CD4-positive, alpha-beta memory T cell (primary cell): ENCODE data around the gene THAP7. TPM values are rescaled to one million over a fixed set of nuclear protein-coding genes. Genes with fewer than 3 reads are reported as not detected.

Source experiments
- CTCF ChIA-PET: fragments of 350-600 bp; sonication (Branson Sonifier 250); formaldehyde crosslinking; loops from one replicate; lab custom pipeline; 2021; ENCODE audit warnings: inconsistent platforms; ENCODE audit not compliant: partially characterized antibody; lab: Charles Lee
- POLR2A ChIA-PET: fragments of 350-600 bp; sonication (Branson Sonifier 250); formaldehyde crosslinking; loops from one replicate; lab custom pipeline; 2021; ENCODE audit not compliant: partially characterized antibody; lab: Charles Lee
- DNase-seq, 5 donors: peaks; one replicate each; pipeline versions ENCODE4 v3.0.0 to v3.0.0-alpha.2; 2020 to 2022; ENCODE audit warnings: mixed read lengths in 1 of 5
- H3K27ac ChIP-seq: one replicate; pipeline ENCODE4 v1.7.0; 2013; ENCODE audit warnings: low read depth, low read length
- H3K27me3 ChIP-seq: 2 replicates; pipeline ENCODE4 v1.7.0; 2013; ENCODE audit warnings: mild to moderate bottlenecking, low read length, moderate library complexity; ENCODE audit not compliant: insufficient read depth
- H3K36me3 ChIP-seq: 2 replicates; pipeline ENCODE4 v1.7.0; 2013; ENCODE audit warnings: mild to moderate bottlenecking, low read length, moderate library complexity; ENCODE audit not compliant: insufficient read depth
- H3K4me1 ChIP-seq: 2 replicates; pipeline ENCODE4 v1.7.0; 2013; ENCODE audit warnings: mild to moderate bottlenecking, low read length, moderate library complexity; ENCODE audit not compliant: insufficient read depth
- H3K4me3 ChIP-seq, 2 donors: one replicate each; pipeline ENCODE4 v1.7.0; 2013; ENCODE audit warnings: low read length in 2 of 2, mild to moderate bottlenecking in 1 of 2
- H3K9me3 ChIP-seq, 2 donors: one replicate each; pipeline ENCODE4 v1.7.0; 2013; ENCODE audit warnings: low read length in 2 of 2, control low read depth in 1 of 2; ENCODE audit not compliant: control insufficient read depth in 1 of 2
- H3K27ac Mint-ChIP-seq, 7 donors: one replicate each; pipeline ENCODE4 v1.8.0; 2020 to 2021; ENCODE audit warnings: mixed read lengths in 7 of 7, mild to moderate bottlenecking in 6 of 7, inconsistent platforms in 3 of 7, moderate library complexity in 3 of 7
- H3K27me3 Mint-ChIP-seq, 2 donors: one replicate each; pipeline ENCODE4 v1.8.0; 2020 to 2021; ENCODE audit warnings: mixed read lengths in 2 of 2
- H3K36me3 Mint-ChIP-seq, 2 donors: one replicate each; pipeline ENCODE4 v1.8.0; 2020 to 2021; ENCODE audit warnings: mixed read lengths in 2 of 2, inconsistent platforms in 1 of 2, mild to moderate bottlenecking in 1 of 2
- H3K4me1 Mint-ChIP-seq, 4 donors: one replicate each; pipeline ENCODE4 v1.8.0; 2020 to 2021; ENCODE audit warnings: mixed read lengths in 4 of 4, mild to moderate bottlenecking in 1 of 4
- H3K4me3 Mint-ChIP-seq, 8 donors: one replicate each; pipeline ENCODE4 v1.8.0; 2020 to 2021; ENCODE audit warnings: mixed read lengths in 8 of 8, mild to moderate bottlenecking in 7 of 8, moderate library complexity in 6 of 8, inconsistent platforms in 3 of 8
- H3K9me3 Mint-ChIP-seq, 8 donors: one replicate each; pipeline ENCODE4 v1.8.0; 2020 to 2021; ENCODE audit warnings: mixed read lengths in 8 of 8, mild to moderate bottlenecking in 5 of 8, inconsistent platforms in 3 of 8, moderate library complexity in 1 of 8
- intact Hi-C: fragments of 100-400 bp; cut with micrococcal nuclease; formaldehyde crosslinking; loops from one replicate; pipeline ENCODE4 v1.15.1; 2023
- polyA plus RNA-seq, 2 donors: library from polyadenylated mRNA; unstranded; fragments of 300-500 nt; fragmentation: Illumina TruSeq; gene quantifications; one replicate each; pipeline ENCODE4 v1.2.3, GENCODE V29; 2021
- total RNA-seq, 2 experiments: library from RNA; stranded (reverse); gene quantifications; one replicate each; pipeline ENCODE4 v1.2.3, GENCODE V29; 2021

The THAP7 gene
- total and polyA plus RNA-seq, 4 experiments from 2014 or later, result 45.9 to 65.0 (median 53.6) TPM

- H3K4me3 ChIP-seq, result no peak overlapping the region
Observed at GRCh38 chr22:20965104-20965887, 36.6 kb downstream of the THAP7 start.

GRCh38 chr22:20964799-20965103 lies 37.2 kb downstream of the THAP7 start:
- peaks cover 9 to 10% of the 10 kb centered on the region in 2 donors for H3K27me3 Mint-ChIP-seq
- Histone ChIP-seq H3K27me3 (no peaks in the 10 kb centered on the region), H3K36me3 (no peaks in the 10 kb centered on the region), H3K27ac (no peak overlapping the region), H3K9me3 (no peaks in the 10 kb centered on the region), H3K4me3 (no peak overlapping the region), H3K4me1 (peaks cover 10% of the 10 kb centered on the region)
- peaks cover 9 to 19% (median 13%) of the 10 kb centered on the region in 4 donors for H3K4me1 Mint-ChIP-seq
- intact Hi-C loops, result no loop called here
- ChIA-PET POLR2A (interaction anchor here (0.9 kb wide), 1 partner anchor 38 kb away, joined by 4 read pairs; the partner anchor contains the start of gene THAP7), CTCF (no interaction called here)
- H3K27ac Mint-ChIP-seq, result peak overlapping the region in 3 of 7 donors; percentile 62 to 78 (median 63)
- no peak for DNase-seq
- H3K9me3 Mint-ChIP-seq, result no peaks in the 10 kb centered on the region
- no peaks in the 10 kb centered on the region for H3K36me3 Mint-ChIP-seq
- peak overlapping the region; percentile 74 to 84 (median 80) for H3K4me3 Mint-ChIP-seq

More at GRCh38 chr22:20965104-20965887, 36.6 kb downstream of the THAP7 start:
- peaks cover 10% of the 10 kb centered on the region for H3K4me1 ChIP-seq
- intact Hi-C loops, result no loop called here
- H3K4me3 Mint-ChIP-seq, result peak overlapping the region in 7 of 8 donors; percentile 8 to 61 (median 50)
- no peaks in the 10 kb centered on the region for H3K9me3 ChIP-seq
- H3K27ac ChIP-seq, result no peak overlapping the region
- no peaks in the 10 kb centered on the region for H3K36me3 ChIP-seq
- H3K36me3 Mint-ChIP-seq, result no peaks in the 10 kb centered on the region
- H3K27ac Mint-ChIP-seq, result no peak overlapping the region
- H3K27me3 Mint-ChIP-seq, result peaks cover 6 to 7% of the 10 kb centered on the region in 2 donors
- DNase-seq, result no peak
- ChIA-PET POLR2A (interaction anchor here (0.9 kb wide), 1 partner anchor 37 kb away, joined by 4 read pairs; the partner anchor contains the start of gene THAP7), CTCF (no interaction called here)
- no peaks in the 10 kb centered on the region for H3K9me3 Mint-ChIP-seq
- peaks cover 8 to 19% (median 13%) of the 10 kb centered on the region in 4 donors for H3K4me1 Mint-ChIP-seq
- no peaks in the 10 kb centered on the region for H3K27me3 ChIP-seq

- no peaks in the 10 kb centered on the region for H3K27me3 ChIP-seq
- no peak for DNase-seq
- Mint-ChIP-seq H3K4me1 (peaks cover 9 to 19% (median 13%) of the 10 kb centered on the region in 4 donors), H3K9me3 (no peaks in the 10 kb centered on the region), H3K27me3 (peaks cover 9 to 10% of the 10 kb centered on the region in 2 donors), H3K4me3 (peak overlapping the region; percentile 74 to 84 (median 80)), H3K27ac (peak overlapping the region in 4 of 7 donors; percentile 57 to 78 (median 62)), H3K36me3 (no peaks in the 10 kb centered on the region)
- intact Hi-C loops, result no loop called here
- peaks cover 10% of the 10 kb centered on the region for H3K4me1 ChIP-seq
- POLR2A ChIA-PET, result interaction anchor here (0.9 kb wide), 1 partner anchor 38 kb away, joined by 4 read pairs; the partner anchor contains the start of gene THAP7
- no peaks in the 10 kb centered on the region for H3K36me3 ChIP-seq
- H3K9me3 ChIP-seq, result no peaks in the 10 kb centered on the region
- CTCF ChIA-PET, result interaction anchor here (0.5 kb wide), 1 partner anchor 108 kb away, joined by 4 read pairs; no protein-coding TSS in a partner anchor
- no peak overlapping the region for H3K27ac ChIP-seq
- H3K4me3 ChIP-seq, result no peak overlapping the region
Observed at GRCh38 chr22:20964090-20964798, 37.7 kb downstream of the THAP7 start.

DNA sequence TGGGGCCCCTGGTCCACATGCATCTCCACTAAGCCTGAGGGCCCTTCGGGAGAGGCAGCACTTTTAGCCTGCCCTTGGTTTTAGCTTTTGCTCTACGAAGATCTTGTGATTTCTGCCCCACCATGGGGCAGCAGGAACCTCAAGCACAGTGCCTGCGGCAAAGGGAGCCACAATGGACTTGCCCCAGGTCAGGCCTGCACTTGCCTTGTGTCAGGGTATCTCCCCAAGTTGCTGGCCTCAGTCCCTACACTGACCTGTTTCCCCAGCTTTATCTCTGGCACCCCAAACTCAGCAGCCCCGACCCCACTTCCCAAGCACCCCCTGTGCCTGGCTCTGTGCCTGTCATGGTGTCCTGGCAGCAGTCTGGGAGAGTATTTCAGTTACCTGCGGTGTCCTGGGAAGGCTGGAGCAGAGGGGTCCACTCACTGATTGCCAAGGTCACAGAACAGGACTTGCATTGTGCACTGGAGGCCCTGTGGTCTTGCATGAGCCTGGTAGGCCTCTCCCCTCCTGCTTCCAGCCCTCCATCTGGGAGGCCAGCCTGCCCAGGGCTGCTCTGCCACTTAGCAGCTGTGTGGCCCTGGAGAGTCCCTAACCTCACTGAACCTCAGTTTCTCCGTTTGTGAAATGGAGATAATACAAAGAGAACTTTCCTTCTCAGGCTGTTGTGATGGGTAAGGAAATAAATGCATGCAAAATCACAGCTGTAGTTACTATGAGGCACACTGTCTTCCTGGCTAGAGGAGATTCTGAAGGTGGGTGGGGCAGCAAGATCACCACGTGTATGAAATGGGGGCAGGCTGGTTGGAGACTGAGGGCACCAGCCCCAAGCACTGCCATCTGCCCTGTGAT lies 38.5 kb downstream of the THAP7 start:
- Histone ChIP-seq H3K4me3 (no peak overlapping the region), H3K4me1 (peaks cover 10% of the 10 kb centered on the region), H3K9me3 (no peaks in the 10 kb centered on the region), H3K27ac (no peak overlapping the region), H3K27me3 (no peaks in the 10 kb centered on the region), H3K36me3 (no peaks in the 10 kb centered on the region)
- Mint-ChIP-seq H3K4me1 (peaks cover 9 to 19% (median 13%) of the 10 kb centered on the region in 4 donors), H3K27me3 (peaks cover 9 to 10% of the 10 kb centered on the region in 2 donors), H3K36me3 (no peaks in the 10 kb centered on the region), H3K27ac (peak overlapping the region in 1 of 7 donors; percentile 43), H3K9me3 (no peaks in the 10 kb centered on the region), H3K4me3 (peak overlapping the region in 5 of 8 donors; percentile 21 to 74 (median 52))
- ChIA-PET POLR2A (no interaction called here), CTCF (no interaction called here)
- no peak for DNase-seq
- intact Hi-C loops, result no loop called here

- intact Hi-C loops, result no loop called here
- H3K36me3 ChIP-seq, result no peaks in the 10 kb centered on the region
- Mint-ChIP-seq H3K9me3 (no peaks in the 10 kb centered on the region), H3K27me3 (peaks cover 15 to 17% of the 10 kb centered on the region in 2 donors), H3K4me3 (no peak overlapping the region), H3K27ac (no peak overlapping the region), H3K4me1 (peaks cover 9 to 20% (median 14%) of the 10 kb centered on the region in 4 donors), H3K36me3 (no peaks in the 10 kb centered on the region)
- no peak overlapping the region for H3K27ac ChIP-seq
- H3K4me3 ChIP-seq, result no peak overlapping the region
- H3K27me3 ChIP-seq, result peaks cover 7% of the 10 kb centered on the region
- no peak for DNase-seq
- H3K9me3 ChIP-seq, result no peaks in the 10 kb centered on the region
- H3K4me1 ChIP-seq, result peaks cover 14% of the 10 kb centered on the region
- ChIA-PET CTCF (interaction anchor here (0.7 to 1.6 kb wide), 4 partner anchors 11 to 364 kb away, joined by 3 to 7 read pairs (median 3); no protein-coding TSS in a partner anchor), POLR2A (no interaction called here)
Observed at GRCh38 chr22:20962491-20962945, 39.4 kb downstream of the THAP7 start.

GRCh38 chr22:20960609-20961008 lies 41.3 kb downstream of the THAP7 start:
- Histone ChIP-seq H3K36me3 (no peaks in the 10 kb centered on the region), H3K9me3 (no peaks in the 10 kb centered on the region), H3K27ac (no peak overlapping the region), H3K4me1 (peaks cover 22% of the 10 kb centered on the region), H3K4me3 (no peak overlapping the region), H3K27me3 (peaks cover 7% of the 10 kb centered on the region)
- H3K36me3 Mint-ChIP-seq, result no peaks in the 10 kb centered on the region
- no peak overlapping the region for H3K4me3 Mint-ChIP-seq
- intact Hi-C loops, result no loop called here
- no peak for DNase-seq
- ChIA-PET CTCF (interaction anchor here (0.9 to 2.2 kb wide), 7 partner anchors 22 to 157 kb away, joined by 3 to 6 read pairs (median 4); partner anchors contain the start of gene LZTR1), POLR2A (no interaction called here)
- no peak overlapping the region for H3K27ac Mint-ChIP-seq
- peaks cover 9 to 29% (median 18%) of the 10 kb centered on the region in 4 donors for H3K4me1 Mint-ChIP-seq
- peaks cover 18 to 20% of the 10 kb centered on the region in 2 donors for H3K27me3 Mint-ChIP-seq
- no peaks in the 10 kb centered on the region for H3K9me3 Mint-ChIP-seq
